ENCODE data around the gene SPAM1. TPM values are rescaled to one million over a fixed set of nuclear protein-coding genes. Genes with fewer than 3 reads are reported as not detected.

SPAM1 gene, protein sequence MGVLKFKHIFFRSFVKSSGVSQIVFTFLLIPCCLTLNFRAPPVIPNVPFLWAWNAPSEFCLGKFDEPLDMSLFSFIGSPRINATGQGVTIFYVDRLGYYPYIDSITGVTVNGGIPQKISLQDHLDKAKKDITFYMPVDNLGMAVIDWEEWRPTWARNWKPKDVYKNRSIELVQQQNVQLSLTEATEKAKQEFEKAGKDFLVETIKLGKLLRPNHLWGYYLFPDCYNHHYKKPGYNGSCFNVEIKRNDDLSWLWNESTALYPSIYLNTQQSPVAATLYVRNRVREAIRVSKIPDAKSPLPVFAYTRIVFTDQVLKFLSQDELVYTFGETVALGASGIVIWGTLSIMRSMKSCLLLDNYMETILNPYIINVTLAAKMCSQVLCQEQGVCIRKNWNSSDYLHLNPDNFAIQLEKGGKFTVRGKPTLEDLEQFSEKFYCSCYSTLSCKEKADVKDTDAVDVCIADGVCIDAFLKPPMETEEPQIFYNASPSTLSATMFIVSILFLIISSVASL
- not detected for total RNA-seq
- polyA plus RNA-seq, result not detected
- not detected for total RNA-seq

DNA sequence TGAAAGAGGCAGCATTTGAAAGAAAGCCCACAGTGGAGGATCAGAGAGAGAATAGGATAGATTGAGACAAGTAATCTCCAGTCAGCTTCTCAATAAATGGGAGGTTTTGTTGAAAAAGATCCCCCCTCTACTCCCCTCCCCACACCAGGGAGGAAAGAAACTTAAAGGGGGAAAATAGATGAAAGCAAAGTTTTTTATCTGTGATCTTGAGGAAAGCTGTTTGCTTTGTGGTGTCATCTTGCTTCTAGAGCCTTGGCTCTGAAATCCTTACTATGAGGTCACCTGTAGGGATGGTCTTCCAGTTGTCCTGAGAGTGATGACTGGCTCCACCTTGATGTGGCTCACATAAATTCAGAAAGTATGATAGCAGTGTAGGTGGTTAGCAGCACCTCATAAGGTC lies at the start of gene SPAM1:
TSS of gene SPAM1 (plus strand) at position 301 of the 400 bp plus-strand sequence. CDS start 28,330 bp downstream, outside the sequence.
- intact Hi-C loops (cut with micrococcal nuclease), result no loop called here
- DNase-seq (no peak), ATAC-seq (no peak)
- no peak within 1 kb of the TSS for H3K27ac ChIP-seq (ENCODE audit: low read depth, low read length)
- ChIA-PET CTCF (no interaction called here), POLR2A (no interaction called here)
- Mint-ChIP-seq H3K4me3 (no peak within 1 kb of the TSS), H3K9me3 (peaks cover 0 to 4% (median 0%) of the 10 kb centered on the region in 11 donors), H3K27me3 (peaks cover 0 to 26% (median 9%) of the 10 kb centered on the region in 5 donors), H3K36me3 (no peaks in the 10 kb centered on the region), H3K27ac (no peak within 1 kb of the TSS), H3K4me1 (no peaks in the 10 kb centered on the region)
- H3K4me1 ChIP-seq (ENCODE audit: control insufficient read depth in 2 of 2, insufficient read depth in 2 of 2, low read length in 2 of 2), result no peaks in the 10 kb centered on the region
- H3K36me3 ChIP-seq (ENCODE audit: control insufficient read depth in 2 of 3, insufficient read depth in 3 of 3, low read length in 3 of 3), result no peaks in the 10 kb centered on the region
- H3K27me3 ChIP-seq (ENCODE audit: control insufficient read depth in 2 of 2, insufficient read depth in 2 of 2, low read length in 2 of 2), result no peaks in the 10 kb centered on the region
- no peak within 1 kb of the TSS for H3K4me3 ChIP-seq (ENCODE audit: low read length)
- no peaks in the 10 kb centered on the region for H3K9me3 ChIP-seq (ENCODE audit: control insufficient read depth in 2 of 3, low read length in 3 of 3)

DNA sequence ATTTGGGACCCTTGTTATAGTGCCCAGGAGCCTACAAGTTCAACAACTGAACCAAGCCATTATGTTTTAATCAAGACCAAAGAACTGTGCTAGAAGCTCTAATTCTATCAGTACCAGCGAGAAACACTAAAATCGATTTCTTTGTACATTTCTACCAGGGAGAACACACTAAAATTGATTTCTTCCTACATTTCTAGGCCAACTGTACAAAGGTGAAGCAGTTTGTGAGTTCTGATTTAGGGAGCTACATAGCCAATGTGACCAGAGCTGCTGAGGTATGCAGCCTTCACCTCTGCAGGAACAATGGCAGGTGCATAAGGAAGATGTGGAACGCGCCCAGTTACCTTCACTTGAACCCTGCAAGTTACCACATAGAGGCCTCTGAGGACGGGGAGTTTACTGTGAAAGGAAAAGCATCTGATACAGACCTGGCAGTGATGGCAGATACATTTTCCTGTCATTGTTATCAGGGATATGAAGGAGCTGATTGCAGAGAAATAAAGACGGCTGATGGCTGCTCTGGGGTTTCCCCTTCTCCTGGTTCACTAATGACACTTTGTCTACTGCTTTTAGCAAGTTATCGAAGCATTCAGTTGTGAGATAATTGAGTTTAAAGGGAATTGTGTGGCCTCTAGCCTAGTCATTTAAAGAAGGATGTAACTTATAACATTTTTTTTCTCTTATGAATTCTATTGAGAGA lies 48.3 kb upstream of the SPAM1 start:
- Mint-ChIP-seq H3K9me3 (no peaks in the 10 kb centered on the region), H3K4me3 (no peak overlapping the region), H3K27me3 (peaks cover 5 to 21% (median 10%) of the 10 kb centered on the region in 5 donors), H3K4me1 (peaks cover 0 to 6% (median 0%) of the 10 kb centered on the region in 7 donors), H3K27ac (no peak overlapping the region), H3K36me3 (no peaks in the 10 kb centered on the region)
- DNase-seq (no peak), ATAC-seq (no peak)
- no peaks in the 10 kb centered on the region for H3K4me1 ChIP-seq (ENCODE audit: control insufficient read depth in 2 of 2, insufficient read depth in 2 of 2, low read length in 2 of 2)
- CTCF ChIA-PET, result no interaction called here
- H3K4me3 ChIP-seq (ENCODE audit: low read length), result no peak overlapping the region
- H3K27me3 ChIP-seq (ENCODE audit: control insufficient read depth in 2 of 2, insufficient read depth in 2 of 2, low read length in 2 of 2), result no peaks in the 10 kb centered on the region
- POLR2A ChIA-PET, result no interaction called here
- intact Hi-C loops (cut with micrococcal nuclease), result no loop called here
- H3K36me3 ChIP-seq (ENCODE audit: control insufficient read depth in 2 of 3, insufficient read depth in 3 of 3, low read length in 3 of 3), result no peaks in the 10 kb centered on the region
- H3K9me3 ChIP-seq (ENCODE audit: control insufficient read depth in 2 of 3, low read length in 3 of 3), result no peaks in the 10 kb centered on the region
- H3K27ac ChIP-seq (ENCODE audit: low read depth, low read length), result no peak overlapping the region

DNA sequence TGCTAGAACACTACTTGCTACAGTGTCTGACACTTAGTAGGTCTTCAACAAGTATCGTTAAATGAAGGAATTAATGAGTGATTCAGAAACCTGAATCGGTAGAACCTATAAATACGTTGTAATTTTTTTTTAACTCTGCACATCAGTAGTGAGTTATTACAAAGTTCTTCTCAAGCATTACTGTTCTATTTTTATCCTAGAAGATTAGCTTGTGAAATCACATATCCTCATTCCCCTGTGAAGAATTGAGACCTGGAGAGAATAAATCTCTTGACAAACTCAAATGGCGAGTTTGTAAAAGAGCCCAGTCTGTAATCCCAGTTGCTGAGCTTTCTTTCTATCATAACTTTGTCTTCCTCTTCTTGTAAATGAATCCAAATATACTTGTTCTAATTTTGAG lies 45.4 kb upstream of the SPAM1 start:
- Histone ChIP-seq H3K4me3 (ENCODE audit: low read length) (no peak overlapping the region), H3K4me1 (ENCODE audit: control insufficient read depth in 2 of 2, insufficient read depth in 2 of 2, low read length in 2 of 2) (no peaks in the 10 kb centered on the region), H3K27ac (ENCODE audit: low read depth, low read length) (no peak overlapping the region), H3K27me3 (ENCODE audit: control insufficient read depth in 2 of 2, insufficient read depth in 2 of 2, low read length in 2 of 2) (no peaks in the 10 kb centered on the region), H3K9me3 (ENCODE audit: control insufficient read depth in 2 of 3, low read length in 3 of 3) (no peaks in the 10 kb centered on the region), H3K36me3 (ENCODE audit: control insufficient read depth in 2 of 3, insufficient read depth in 3 of 3, low read length in 3 of 3) (no peaks in the 10 kb centered on the region)
- Mint-ChIP-seq H3K4me1 (no peaks in the 10 kb centered on the region), H3K36me3 (no peaks in the 10 kb centered on the region), H3K9me3 (no peaks in the 10 kb centered on the region), H3K27ac (no peak overlapping the region), H3K4me3 (no peak overlapping the region), H3K27me3 (peaks cover 0 to 18% (median 7%) of the 10 kb centered on the region in 5 donors)
- POLR2A ChIA-PET, result no interaction called here
- DNase-seq (no peak), ATAC-seq (no peak)
- intact Hi-C loops (cut with micrococcal nuclease), result no loop called here
- CTCF ChIA-PET, result no interaction called here

DNA sequence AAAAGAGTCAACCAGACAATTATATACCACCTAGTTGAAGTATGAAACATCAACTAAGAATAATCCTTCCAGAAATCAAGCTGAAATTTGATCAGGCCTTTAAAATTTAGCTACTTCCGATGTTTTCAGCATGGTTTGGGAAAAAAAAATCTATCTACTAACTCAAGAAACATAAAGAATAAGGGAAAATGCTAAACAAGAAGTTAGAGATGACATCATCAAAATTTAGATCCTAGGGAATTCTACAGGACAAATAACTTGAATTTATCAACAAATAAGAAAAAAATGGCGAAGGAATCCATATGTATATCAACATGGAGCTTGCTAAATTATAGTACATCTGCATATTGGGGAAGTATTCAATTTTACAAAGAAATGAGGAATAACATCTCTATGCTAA lies 43.7 kb upstream of the SPAM1 start:
- CTCF ChIA-PET, result no interaction called here
- no peaks in the 10 kb centered on the region for H3K36me3 Mint-ChIP-seq
- no peaks in the 10 kb centered on the region for H3K9me3 Mint-ChIP-seq

DNA sequence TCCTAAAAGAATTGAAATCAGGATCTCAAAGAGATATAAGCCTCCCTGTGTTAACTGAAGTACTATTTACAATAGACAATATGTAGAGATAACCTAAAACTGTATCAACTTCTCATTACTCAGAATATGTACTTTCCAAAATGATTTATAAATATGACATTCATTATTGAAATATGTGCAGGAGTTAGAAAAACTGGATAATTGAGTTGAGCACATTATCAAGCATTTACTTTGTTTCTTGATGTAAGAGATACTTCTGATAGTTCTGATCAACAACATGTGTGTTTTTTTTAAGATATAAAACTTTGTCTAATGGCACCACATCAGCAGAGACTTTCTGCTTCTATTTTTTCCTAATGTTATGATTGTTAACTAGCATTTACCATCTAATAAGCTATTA lies 41.9 kb upstream of the SPAM1 start:
- Mint-ChIP-seq H3K4me3 (no peak overlapping the region), H3K9me3 (no peaks in the 10 kb centered on the region), H3K4me1 (no peaks in the 10 kb centered on the region), H3K36me3 (no peaks in the 10 kb centered on the region), H3K27me3 (peaks cover 0 to 18% (median 10%) of the 10 kb centered on the region in 5 donors), H3K27ac (no peak overlapping the region)
- no peak overlapping the region for H3K27ac ChIP-seq (ENCODE audit: low read depth, low read length)
- no peaks in the 10 kb centered on the region for H3K4me1 ChIP-seq (ENCODE audit: control insufficient read depth in 2 of 2, insufficient read depth in 2 of 2, low read length in 2 of 2)
- no peaks in the 10 kb centered on the region for H3K36me3 ChIP-seq (ENCODE audit: control insufficient read depth in 2 of 3, insufficient read depth in 3 of 3, low read length in 3 of 3)
- H3K9me3 ChIP-seq (ENCODE audit: control insufficient read depth in 2 of 3, low read length in 3 of 3), result no peaks in the 10 kb centered on the region
- DNase-seq (no peak), ATAC-seq (no peak)
- intact Hi-C loops (cut with micrococcal nuclease), result no loop called here
- no peak overlapping the region for H3K4me3 ChIP-seq (ENCODE audit: low read length)
- H3K27me3 ChIP-seq (ENCODE audit: control insufficient read depth in 2 of 2, insufficient read depth in 2 of 2, low read length in 2 of 2), result no peaks in the 10 kb centered on the region
- POLR2A ChIA-PET, result no interaction called here
- CTCF ChIA-PET, result no interaction called here

More for the DNA sequence above, 43.7 kb upstream of the SPAM1 start:
- POLR2A ChIA-PET, result no interaction called here
- Histone ChIP-seq H3K4me1 (ENCODE audit: control insufficient read depth in 2 of 2, insufficient read depth in 2 of 2, low read length in 2 of 2) (no peaks in the 10 kb centered on the region), H3K27me3 (ENCODE audit: control insufficient read depth in 2 of 2, insufficient read depth in 2 of 2, low read length in 2 of 2) (no peaks in the 10 kb centered on the region), H3K4me3 (ENCODE audit: low read length) (no peak overlapping the region), H3K36me3 (ENCODE audit: control insufficient read depth in 2 of 3, insufficient read depth in 3 of 3, low read length in 3 of 3) (no peaks in the 10 kb centered on the region), H3K9me3 (ENCODE audit: control insufficient read depth in 2 of 3, low read length in 3 of 3) (no peaks in the 10 kb centered on the region), H3K27ac (ENCODE audit: low read depth, low read length) (no peak overlapping the region)
- Mint-ChIP-seq H3K4me1 (no peaks in the 10 kb centered on the region), H3K27me3 (peaks cover 0 to 18% (median 10%) of the 10 kb centered on the region in 5 donors), H3K27ac (no peak overlapping the region), H3K4me3 (no peak overlapping the region)
- ATAC-seq, result no peak
- no peak for DNase-seq
- intact Hi-C loops (cut with micrococcal nuclease), result no loop called here

DNA sequence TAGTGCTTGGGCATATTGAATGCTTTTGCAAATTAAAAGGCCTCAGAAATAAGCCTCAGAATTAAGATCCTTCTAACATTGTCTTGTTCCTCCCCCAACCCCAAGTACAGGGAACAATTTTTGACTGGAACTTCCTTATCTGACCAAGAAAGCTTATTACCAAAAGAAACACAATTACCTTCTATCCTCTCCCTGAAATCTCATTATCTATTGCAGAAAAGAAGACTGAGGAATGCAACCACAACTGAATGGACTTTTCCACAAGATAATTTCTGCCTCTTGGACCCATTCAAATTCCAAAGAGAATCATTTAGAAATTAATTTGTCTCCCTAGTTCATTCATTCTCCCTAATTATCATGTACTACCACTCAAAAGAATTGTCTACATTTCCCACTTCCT lies 36.8 kb upstream of the SPAM1 start:
- intact Hi-C loops (cut with micrococcal nuclease), result no loop called here
- Mint-ChIP-seq H3K9me3 (peaks cover 0 to 12% (median 6%) of the 10 kb centered on the region in 11 donors), H3K27ac (no peak overlapping the region), H3K36me3 (peaks cover 0 to 4% (median 0%) of the 10 kb centered on the region in 5 donors), H3K4me3 (no peak overlapping the region), H3K27me3 (peaks cover 3 to 33% (median 10%) of the 10 kb centered on the region in 5 donors), H3K4me1 (no peaks in the 10 kb centered on the region)
- CTCF ChIA-PET, result no interaction called here
- DNase-seq, result no peak
- H3K9me3 ChIP-seq (ENCODE audit: control insufficient read depth in 2 of 3, low read length in 3 of 3), result no peaks in the 10 kb centered on the region
- H3K27ac ChIP-seq (ENCODE audit: low read depth, low read length), result no peak overlapping the region
- no peaks in the 10 kb centered on the region for H3K27me3 ChIP-seq (ENCODE audit: control insufficient read depth in 2 of 2, insufficient read depth in 2 of 2, low read length in 2 of 2)
- POLR2A ChIA-PET, result no interaction called here
- H3K4me3 ChIP-seq (ENCODE audit: low read length), result no peak overlapping the region
- no peaks in the 10 kb centered on the region for H3K4me1 ChIP-seq (ENCODE audit: control insufficient read depth in 2 of 2, insufficient read depth in 2 of 2, low read length in 2 of 2)
- ATAC-seq, result no peak
- H3K36me3 ChIP-seq (ENCODE audit: control insufficient read depth in 2 of 3, insufficient read depth in 3 of 3, low read length in 3 of 3), result no peaks in the 10 kb centered on the region
